Peyer's patch (tissue), 4 donors: ENCODE data around the gene PRKCI.

Experiments used
- POLR2A ChIP-seq, 2 donors: fragments of 450-650 bp; IDR thresholded peaks; one replicate each; pipeline ENCODE4 v1.5.1; 2017; ENCODE audit warnings: antibody characterized with exemption in 2 of 2, mild to moderate bottlenecking in 2 of 2, moderate library complexity in 2 of 2
- TF ChIP-seq, protein P1 (sequence below), 6 experiments: fragments of 450-650 bp in 4 of 6; fragments of 200-600 bp in 2 of 6; sonication (generic) in 1 of 6; IDR thresholded peaks; one replicate each; pipeline ENCODE4 v1.5.1; 2017 to 2019; ENCODE audit warnings: antibody characterized with exemption in 6 of 6, mild to moderate bottlenecking in 3 of 6, moderate library complexity in 1 of 6

DNA sequence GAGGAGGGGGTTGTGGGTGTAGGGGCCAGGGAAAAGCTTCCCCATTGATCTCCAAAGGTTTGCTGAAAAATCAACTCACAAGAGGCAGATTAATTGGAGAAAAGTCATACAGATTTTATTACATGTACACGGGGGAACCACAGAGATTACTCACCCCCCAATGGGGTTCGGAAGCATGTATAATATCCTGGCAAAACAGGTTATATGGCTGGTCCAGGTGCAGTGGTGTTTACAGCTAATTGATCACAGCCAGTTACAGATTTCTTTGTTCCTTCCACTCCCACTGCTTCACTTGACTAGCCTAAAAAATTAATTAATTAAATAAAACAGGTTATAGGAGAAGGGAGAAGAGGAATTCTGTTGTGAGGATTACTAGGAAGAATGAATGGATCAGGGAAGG lies 22.4 kb downstream of the PRKCI start:
- TF ChIP-seq, protein P1, sequence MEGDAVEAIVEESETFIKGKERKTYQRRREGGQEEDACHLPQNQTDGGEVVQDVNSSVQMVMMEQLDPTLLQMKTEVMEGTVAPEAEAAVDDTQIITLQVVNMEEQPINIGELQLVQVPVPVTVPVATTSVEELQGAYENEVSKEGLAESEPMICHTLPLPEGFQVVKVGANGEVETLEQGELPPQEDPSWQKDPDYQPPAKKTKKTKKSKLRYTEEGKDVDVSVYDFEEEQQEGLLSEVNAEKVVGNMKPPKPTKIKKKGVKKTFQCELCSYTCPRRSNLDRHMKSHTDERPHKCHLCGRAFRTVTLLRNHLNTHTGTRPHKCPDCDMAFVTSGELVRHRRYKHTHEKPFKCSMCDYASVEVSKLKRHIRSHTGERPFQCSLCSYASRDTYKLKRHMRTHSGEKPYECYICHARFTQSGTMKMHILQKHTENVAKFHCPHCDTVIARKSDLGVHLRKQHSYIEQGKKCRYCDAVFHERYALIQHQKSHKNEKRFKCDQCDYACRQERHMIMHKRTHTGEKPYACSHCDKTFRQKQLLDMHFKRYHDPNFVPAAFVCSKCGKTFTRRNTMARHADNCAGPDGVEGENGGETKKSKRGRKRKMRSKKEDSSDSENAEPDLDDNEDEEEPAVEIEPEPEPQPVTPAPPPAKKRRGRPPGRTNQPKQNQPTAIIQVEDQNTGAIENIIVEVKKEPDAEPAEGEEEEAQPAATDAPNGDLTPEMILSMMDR (IDR thresholded peaks at IDR 0.05): no peak
- no peak for TF ChIP-seq POLR2A (IDR thresholded peaks at IDR 0.05)
